Right hindlimb (tissue), 1 donor: ENCODE results near the gene SULF2.

ENCODE experiments used
- DNase-seq: peaks from one replicate; pipeline ENCODE4 v3.0.0-alpha.2; 2018

Gene SULF2

DNA sequence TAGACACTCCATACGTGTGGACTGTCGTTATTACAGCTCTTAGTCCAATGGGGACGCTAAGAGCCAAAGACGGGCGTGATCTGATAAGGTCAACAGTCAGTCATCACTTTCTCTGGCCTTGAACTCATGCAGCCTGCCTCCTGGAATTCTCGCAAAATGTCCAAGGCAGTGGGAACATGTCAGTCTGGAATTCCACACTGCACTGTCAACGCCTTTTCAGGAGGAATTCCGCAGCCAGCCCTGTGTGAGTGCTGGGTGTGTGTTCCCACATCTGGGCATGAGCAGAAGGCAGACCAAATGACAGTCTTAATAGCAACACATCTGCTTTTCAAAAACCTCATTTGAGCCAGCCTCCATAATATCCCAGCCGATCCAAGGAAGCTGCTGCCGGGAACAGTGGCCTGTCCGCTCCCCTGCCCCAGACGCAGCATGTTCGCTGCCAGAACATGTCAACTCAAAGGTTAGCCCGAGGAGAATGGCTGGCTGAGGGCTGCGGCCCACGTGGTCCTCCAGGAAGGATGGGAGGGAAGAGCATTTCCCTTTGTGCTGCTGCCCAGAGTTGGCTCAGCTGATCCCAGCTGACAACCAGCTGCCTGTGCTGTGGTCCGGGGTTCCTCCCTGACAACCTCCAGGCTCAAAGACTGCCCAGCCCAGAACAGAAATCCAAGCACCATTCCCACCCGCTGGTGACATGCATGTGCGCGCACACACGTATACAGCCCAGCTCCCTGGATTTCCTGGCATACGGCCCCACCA is 103.1 kb downstream of the SULF2 start:
- DNase-seq: peak; percentile 87

DNA sequence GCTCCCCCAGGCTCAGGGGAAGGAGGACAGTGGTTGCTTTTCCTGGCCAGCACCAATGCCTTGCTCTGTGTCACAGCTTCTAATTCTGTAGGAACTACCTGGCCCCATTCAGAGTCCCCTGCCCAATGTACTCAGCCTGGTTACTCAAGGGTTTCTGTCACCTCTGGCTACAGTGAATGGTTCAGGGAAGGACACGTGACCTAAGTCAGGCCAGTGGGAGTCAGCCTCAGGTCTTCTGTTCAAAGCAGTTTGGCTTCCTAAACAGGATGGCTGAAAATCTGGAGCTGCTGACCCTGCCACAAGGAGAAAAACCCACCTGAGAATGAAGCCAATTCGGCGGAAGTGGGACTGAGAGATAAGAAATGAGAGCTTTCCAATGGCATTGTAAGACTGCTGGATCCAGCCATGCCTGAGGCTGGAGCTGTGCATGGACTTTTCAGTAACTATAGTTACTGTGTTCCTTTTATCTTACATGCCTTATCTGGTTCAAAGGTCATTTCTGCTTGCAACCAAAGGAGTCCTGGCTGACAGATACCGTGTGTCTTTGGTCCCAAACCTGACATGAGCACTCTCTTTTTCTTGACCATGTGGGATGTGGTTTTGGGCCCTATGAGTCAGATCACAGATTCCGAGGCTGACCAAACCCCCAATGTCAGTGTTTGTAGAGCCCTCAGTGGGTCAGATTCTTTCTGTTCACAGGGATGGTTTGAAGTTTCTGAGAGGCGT is 104.3 kb downstream of the SULF2 start:
- no peak for DNase-seq

- DNase-seq: no peak
These were observed 105.8 kb downstream of the SULF2 start for GRCh38 chr20:47679462-47679861.

DNA sequence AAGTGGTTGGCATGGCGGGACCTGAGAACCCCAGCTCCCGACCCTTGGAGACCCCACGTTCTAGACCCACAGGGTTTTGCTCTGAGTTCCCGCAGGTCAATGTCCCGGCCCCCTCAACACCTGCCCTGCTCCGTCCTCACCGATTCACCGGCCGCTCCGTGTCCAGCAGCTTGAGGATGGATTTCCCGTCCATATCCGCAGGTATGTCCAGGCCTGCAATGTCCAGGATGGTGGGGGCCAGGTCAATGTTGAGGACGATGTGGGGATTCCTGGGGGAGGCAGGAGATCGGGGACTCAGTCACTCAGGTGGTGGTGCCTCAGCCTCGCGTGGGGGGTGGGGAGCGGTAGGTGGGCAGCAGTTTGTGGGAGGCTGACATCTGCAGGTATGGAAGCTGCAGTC is 106.7 kb downstream of the SULF2 start:
- DNase-seq: peak; percentile 23

DNA sequence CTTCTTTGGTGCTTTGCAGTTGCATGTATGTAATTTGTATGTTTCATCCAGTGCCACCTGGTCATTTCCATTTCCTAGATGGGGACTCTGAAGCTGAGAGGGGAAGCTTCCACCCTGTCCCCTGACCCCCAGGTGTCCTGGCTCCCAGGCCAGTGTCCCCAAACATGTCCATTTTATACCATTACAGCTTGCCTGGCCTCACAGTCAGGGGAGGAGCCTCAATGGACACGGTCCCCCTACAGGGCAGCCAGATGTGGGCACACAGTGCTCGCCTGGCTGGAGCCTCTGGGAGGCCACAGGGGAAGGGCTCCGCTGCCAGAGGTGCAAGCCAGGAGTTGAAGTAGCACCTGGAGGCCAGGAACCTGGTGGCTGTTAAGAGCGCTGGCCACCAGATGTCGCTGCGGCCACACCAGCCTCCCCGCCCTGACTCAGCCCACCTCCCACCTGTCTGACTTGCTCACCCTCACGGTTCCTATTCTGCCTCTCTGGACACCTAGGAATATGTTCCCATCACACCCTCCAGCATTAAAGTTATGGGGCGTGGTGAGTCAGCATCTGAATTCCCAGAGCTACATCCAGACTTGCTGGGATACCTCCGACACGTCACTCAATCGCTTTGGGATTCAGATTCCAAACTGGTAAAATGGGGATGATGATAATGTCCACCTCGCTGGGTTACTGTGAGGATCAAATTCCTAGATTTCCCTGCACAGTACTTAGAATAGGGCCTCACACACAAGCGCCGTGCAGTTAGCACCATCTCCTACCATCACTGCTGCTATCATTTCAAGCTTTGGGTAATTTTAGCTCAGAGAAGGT is 107.4 kb downstream of the SULF2 start:
- DNase-seq: peak; percentile 53

- DNase-seq: peak; percentile 4
These were observed 108.2 kb downstream of the SULF2 start for GRCh38 chr20:47676912-47677634.

GRCh38 chr20:47676219-47676721 is 109.0 kb downstream of the SULF2 start:
- DNase-seq: no peak

- no peak for DNase-seq
These were observed 109.8 kb downstream of the SULF2 start for GRCh38 chr20:47675190-47676142.

DNA sequence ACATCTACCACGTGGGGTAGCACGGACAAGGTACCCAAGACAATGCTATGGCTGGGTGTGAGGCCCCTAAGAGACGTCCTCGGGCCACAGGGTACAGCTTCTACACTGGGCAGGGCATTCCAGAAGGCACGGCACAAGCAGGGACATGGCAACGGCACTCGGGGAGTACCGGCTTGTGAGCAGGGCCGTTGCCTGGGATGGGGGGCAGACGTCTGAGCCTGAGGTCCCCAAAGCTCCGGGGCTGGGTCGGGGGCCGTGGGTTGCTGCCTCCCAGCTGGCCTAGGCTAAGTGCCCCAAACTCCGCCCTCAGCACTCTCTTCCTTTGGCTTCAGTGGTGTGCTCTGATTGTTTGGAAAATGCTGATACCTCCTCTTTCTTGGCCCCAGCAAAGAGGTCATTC is 110.6 kb downstream of the SULF2 start:
- DNase-seq: no peak

GRCh38 chr20:47674145-47674544 is 111.1 kb downstream of the SULF2 start:
- DNase-seq: no peak

GRCh38 chr20:47673671-47673955 is 111.7 kb downstream of the SULF2 start:
- no peak for DNase-seq

DNA sequence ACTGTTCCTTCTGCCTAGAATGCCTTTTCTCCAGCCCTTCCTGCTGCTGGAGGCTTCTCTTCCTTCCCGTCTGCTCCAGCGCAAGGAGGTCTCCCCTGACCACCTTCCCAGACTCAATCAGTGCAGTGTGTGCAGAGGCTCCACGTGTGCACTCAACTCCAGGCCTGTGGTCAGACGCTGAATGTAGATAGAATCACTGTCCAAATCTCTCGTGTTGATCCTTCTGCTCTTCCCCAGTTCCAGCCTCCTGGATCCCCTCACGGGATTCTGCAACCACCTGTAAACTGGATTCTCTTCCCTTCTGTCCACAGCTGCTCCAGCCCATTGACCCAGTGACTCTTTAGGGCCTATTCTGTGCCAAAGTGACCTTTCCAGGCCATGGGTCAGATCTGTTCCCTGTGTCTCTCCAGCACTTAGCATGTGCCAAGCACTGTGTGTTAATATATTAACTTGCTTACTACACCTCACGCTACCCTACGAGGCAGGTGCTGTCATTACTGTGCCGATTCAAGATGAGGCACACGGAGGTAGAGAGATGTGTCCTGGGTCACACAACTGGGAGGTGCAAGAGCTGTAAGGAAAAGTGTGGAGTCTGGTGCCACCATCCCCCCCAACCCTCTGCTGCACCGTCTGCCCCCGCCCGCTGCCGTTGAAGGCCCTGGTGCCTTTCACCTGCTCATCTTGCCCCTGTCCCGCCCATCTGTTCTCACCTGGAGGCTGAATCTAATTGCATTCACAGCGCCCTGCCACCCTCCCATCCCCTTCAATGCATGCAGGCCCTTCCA is 112.2 kb downstream of the SULF2 start:
- DNase-seq: no peak

GRCh38 chr20:47672166-47672565 is 113.1 kb downstream of the SULF2 start:
- no peak for DNase-seq

DNA sequence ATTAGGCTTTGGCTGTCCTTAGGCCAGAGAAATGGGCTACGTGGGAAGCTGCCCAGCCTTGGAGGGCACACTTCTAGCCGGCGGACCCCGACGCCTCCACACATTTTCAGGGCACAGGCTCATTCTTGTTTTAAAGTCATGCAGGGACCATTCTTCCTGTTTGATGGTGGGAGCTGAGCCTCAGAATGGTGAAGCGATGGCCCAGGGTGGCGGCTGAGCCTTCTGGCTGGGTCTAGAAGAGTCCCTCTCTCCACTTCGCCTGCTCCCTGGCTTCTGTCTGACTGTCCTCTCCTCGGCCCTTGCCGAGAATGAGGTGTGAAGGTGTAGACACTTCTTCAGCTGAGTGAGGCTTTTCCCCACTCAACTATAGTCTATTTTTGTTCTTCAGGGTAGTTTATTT is 114.4 kb downstream of the SULF2 start:
- DNase-seq: no peak

DNA sequence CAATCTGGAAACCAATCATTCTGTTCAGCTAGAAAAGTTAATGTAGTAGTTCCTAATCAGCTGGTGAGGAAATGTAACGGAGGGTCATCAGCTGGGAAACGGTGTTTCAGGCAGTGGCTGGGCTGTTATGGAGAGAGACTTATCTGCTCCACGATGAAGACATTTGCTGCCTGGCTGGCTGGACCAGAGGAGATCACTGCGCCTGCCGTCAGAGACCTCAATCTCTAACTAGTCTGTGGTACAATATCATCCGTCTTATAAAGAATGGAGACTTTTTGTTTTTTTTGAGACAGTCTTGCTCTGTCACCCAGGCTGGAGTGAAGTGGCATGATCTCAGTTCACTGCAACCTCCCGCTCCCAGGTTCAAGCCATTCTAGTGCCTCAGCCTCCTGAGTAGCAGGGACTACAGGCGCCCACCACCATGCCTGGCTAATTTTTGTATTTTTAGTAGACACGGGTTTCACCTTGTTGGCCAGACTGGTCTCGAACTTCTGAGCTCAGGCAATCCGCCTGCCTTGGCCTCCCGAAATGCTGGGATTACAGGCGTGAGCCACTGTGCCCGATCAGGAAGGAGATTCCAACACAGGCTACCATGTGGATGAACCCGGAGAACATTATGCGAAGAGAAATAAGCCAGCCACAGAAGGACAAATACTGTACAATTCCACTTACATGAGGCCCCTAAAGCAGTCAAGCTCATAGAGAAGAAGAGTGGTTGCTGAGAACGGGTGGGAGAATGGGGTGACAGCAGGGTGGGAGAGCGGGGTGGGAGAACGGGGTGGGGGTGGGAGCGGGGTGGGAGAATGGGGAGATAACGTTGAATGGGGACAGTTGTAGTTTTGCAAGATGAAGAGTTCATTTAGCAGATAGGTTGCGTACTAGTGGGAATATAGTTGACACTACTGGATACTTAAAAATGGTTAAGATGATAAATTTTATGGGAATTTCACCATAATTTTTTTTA is 115.1 kb downstream of the SULF2 start:
- DNase-seq: no peak

- DNase-seq: no peak
These were observed 115.8 kb downstream of the SULF2 start for GRCh38 chr20:47669489-47669888.

DNA sequence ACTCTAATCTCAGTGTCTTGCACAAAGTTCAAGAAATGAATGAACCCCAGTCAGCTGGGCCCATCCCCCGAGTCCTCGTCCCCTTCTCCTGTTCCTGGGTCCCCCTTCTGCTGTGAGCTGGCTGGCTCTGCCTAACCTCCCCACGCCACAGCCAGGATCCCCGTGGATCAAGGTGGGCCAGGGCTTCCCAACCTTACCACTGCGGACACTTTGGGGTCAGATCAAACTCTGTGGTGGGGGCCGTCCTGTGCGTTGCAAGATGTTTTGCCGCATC is 116.2 kb downstream of the SULF2 start:
- no peak for DNase-seq

DNA sequence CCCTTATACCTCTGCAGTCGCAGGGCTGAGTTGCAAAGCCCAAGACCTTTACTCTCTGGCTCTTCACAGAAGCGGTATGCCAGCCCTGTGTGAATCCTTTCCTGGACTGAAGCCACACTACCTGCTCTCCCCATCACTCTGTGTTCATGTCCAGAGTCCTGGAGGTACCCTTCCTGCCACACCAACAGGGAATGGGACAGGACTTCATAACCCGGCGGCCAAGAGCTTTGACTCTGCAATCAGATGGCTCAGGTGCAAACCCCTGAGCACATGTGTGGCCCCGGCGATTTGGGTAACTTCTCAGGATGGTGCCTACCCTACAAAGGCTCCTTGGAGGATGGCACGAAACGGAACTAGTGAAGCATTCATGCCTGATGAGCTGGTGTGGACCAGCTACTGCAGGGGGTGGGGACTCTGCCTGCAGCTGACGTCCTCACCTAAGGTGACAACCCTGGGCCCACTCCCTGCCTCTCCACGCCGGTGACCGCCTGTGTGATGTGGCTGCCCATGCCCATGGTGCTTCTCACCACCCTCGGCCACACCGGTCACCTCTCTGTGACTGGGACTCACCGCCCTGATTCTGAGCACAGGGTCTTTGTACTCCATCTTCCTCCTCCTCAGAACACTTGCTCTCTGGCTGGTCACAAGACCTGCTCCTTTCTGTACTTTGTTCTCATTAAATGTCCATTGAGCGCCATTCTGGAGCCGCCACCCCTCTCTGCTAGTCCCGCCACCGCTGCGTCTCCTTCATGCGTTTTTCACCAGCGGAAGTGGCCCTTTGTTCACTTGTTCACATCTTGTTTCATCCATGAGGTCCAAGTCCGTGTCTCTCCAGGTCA is 116.7 kb downstream of the SULF2 start:
- no peak for DNase-seq
